K562 (cell line): ENCODE results near the gene CYTH4.

ENCODE experiments used
- POLR2A ChIP-seq: fragments of 450-650 bp; conservative IDR thresholded peaks from 2 replicates; pipeline ENCODE4 v1.6.1; 2016
- RFX5 ChIP-seq: IDR thresholded peaks from 2 replicates; pipeline ENCODE4 v1.6.1; 2011; ENCODE audit warnings: low read depth, mild to moderate bottlenecking, improper control_type of control experiment, low read length
- SP2 ChIP-seq: IDR thresholded peaks from 2 replicates; pipeline ENCODE4 v1.6.1; 2011; ENCODE audit warnings: mild to moderate bottlenecking, low read depth, low read length, moderate library complexity; ENCODE audit not compliant: poor library complexity, severe bottlenecking; ENCODE audit errors: extremely low read depth
- ZNF232 ChIP-seq: sonication (generic); formaldehyde crosslinking; IDR thresholded peaks from 2 replicates; pipeline ENCODE4 v1.8.0; 2022; ENCODE audit warnings: mild to moderate bottlenecking, missing genetic modification reagents
- TF ChIP-seq, protein P1 (sequence below): fragments of 450-650 bp; IDR thresholded peaks from 2 replicates; pipeline ENCODE4 v1.6.1; 2016; ENCODE audit warnings: low read depth

DNA sequence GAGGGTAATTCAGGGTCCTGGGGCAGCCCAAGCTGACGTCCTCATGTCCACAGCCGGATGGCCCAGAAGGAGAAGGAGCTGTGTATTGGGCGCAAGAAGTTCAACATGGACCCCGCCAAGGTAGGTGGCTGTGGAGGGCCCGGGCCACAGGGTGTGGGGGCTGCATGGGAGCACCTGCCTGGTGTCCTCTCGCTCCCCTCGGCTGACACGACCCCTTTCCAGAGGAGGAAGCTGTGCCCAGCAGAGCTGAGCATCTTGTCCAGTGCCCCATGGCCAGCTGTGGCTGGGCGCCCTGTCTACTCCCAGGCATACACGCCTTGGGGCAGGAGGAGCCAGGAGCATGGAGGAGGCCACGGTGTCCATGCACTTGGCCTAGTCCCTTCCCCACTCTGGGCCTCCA lies 13.6 kb downstream of the CYTH4 start:
- TF ChIP-seq RFX5 (no peak), POLR2A (no peak), ZNF232 (CRISPR knock-in tag) (no peak), SP2 (no peak)
- TF ChIP-seq, protein P1, sequence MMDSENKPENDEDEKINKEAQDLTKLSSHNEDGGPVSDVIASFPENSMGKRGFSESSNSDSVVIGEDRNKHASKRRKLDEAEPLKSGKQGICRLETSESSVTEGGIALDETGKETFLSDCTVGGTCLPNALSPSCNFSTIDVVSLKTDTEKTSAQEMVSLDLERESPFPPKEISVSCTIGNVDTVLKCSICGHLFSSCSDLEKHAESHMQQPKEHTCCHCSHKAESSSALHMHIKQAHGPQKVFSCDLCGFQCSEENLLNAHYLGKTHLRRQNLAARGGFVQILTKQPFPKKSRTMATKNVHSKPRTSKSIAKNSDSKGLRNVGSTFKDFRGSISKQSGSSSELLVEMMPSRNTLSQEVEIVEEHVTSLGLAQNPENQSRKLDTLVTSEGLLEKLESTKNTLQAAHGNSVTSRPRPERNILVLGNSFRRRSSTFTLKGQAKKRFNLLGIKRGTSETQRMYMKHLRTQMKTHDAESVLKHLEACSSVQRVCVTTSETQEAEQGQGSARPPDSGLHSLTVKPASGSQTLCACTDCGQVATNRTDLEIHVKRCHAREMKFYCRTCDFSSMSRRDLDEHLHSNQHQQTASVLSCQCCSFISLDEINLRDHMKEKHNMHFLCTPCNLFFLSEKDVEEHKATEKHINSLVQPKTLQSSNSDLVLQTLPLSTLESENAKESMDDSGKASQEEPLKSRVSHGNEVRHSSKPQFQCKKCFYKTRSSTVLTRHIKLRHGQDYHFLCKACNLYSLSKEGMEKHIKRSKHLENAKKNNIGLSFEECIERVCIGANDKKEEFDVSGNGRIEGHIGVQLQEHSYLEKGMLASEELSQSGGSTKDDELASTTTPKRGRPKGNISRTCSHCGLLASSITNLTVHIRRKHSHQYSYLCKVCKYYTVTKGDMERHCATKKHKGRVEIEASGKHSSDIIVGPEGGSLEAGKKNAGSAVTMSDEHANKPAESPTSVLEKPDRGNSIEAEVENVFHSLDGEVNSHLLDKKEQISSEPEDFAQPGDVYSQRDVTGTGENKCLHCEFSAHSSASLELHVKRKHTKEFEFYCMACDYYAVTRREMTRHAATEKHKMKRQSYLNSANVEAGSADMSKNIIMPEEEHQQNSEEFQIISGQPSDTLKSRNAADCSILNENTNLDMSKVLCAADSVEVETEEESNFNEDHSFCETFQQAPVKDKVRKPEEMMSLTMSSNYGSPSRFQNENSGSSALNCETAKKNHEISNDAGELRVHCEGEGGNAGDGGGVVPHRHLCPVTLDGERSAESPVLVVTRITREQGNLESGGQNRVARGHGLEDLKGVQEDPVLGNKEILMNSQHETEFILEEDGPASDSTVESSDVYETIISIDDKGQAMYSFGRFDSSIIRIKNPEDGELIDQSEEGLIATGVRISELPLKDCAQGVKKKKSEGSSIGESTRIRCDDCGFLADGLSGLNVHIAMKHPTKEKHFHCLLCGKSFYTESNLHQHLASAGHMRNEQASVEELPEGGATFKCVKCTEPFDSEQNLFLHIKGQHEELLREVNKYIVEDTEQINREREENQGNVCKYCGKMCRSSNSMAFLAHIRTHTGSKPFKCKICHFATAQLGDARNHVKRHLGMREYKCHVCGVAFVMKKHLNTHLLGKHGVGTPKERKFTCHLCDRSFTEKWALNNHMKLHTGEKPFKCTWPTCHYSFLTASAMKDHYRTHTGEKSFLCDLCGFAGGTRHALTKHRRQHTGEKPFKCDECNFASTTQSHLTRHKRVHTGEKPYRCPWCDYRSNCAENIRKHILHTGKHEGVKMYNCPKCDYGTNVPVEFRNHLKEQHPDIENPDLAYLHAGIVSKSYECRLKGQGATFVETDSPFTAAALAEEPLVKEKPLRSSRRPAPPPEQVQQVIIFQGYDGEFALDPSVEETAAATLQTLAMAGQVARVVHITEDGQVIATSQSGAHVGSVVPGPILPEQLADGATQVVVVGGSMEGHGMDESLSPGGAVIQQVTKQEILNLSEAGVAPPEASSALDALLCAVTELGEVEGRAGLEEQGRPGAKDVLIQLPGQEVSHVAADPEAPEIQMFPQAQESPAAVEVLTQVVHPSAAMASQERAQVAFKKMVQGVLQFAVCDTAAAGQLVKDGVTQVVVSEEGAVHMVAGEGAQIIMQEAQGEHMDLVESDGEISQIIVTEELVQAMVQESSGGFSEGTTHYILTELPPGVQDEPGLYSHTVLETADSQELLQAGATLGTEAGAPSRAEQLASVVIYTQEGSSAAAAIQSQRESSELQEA, result no peak
